Esophagus squamous epithelium (tissue), 5 donors: Measurements from ENCODE around the gene LCA5L. TPM values are rescaled to one million over a fixed set of nuclear protein-coding genes. Genes with fewer than 3 reads are reported as not detected.

ENCODE experiments used
- DNase-seq: peaks from one replicate; lab custom pipeline; 2025; lab: John Stamatoyannopoulos, UW
- H3K27ac ChIP-seq, 4 donors: fragments of 200-600 bp; sonication (generic); one replicate each; pipeline ENCODE4 v1.5.1; 2016 to 2019; ENCODE audit warnings: mild to moderate bottlenecking in 1 of 4
- H3K27me3 ChIP-seq, 4 donors: fragments of 200-600 bp; sonication (generic); 1 replicate in 3 of 4; 2 replicates in 1 of 4; pipeline versions ENCODE4 v1.5.1 to v1.6.0; 2017 to 2021; ENCODE audit warnings: antibody characterized with exemption in 1 of 4
- H3K36me3 ChIP-seq, 3 donors: fragments of 200-600 bp; sonication (generic); one replicate each; pipeline ENCODE4 v1.5.1; 2016 to 2019
- H3K4me1 ChIP-seq, 3 donors: fragments of 200-600 bp; sonication (generic); one replicate each; pipeline ENCODE4 v1.5.1; 2017 to 2019
- H3K4me3 ChIP-seq, 4 donors: fragments of 200-600 bp; sonication (generic); 1 replicate in 3 of 4; 2 replicates in 1 of 4; pipeline ENCODE4 v1.5.1; 2016 to 2019; ENCODE audit warnings: mild to moderate bottlenecking in 2 of 4, moderate library complexity in 1 of 4
- H3K9me3 ChIP-seq, 3 donors: fragments of 200-600 bp; sonication (generic); one replicate each; pipeline ENCODE4 v1.5.1; 2016 to 2019
- CTCF ChIP-seq, 6 experiments: fragments of 450-650 bp in 4 of 6; fragments of 200-600 bp in 2 of 6; sonication (generic) in 2 of 6; IDR thresholded peaks; one replicate each; pipeline ENCODE4 v1.5.1; 2016 to 2019; ENCODE audit warnings: antibody characterized with exemption in 6 of 6, mild to moderate bottlenecking in 4 of 6, moderate library complexity in 4 of 6
- POLR2A ChIP-seq, 4 donors: fragments of 450-650 bp; IDR thresholded peaks; one replicate each; pipeline ENCODE4 v1.6.1; 2017; ENCODE audit warnings: antibody characterized with exemption in 4 of 4, mild to moderate bottlenecking in 4 of 4, moderate library complexity in 3 of 4
- WGBS, 2 donors: methylation state at CpG; one replicate each; pipeline ENCODE4 v1.1.5; 2018; 5-methylcytosine and 5-hydroxymethylcytosine counted together
- intact Hi-C: fragments of 100-400 bp; cut with DNase I; formaldehyde crosslinking; loops from one replicate; pipeline ENCODE4 v1.15.0; 2022
- small RNA-seq, 4 donors: library from RNA; depleted of rRNA; stranded (forward); fragments of <200 nt; gene quantifications; one replicate each; pipeline ENCODE3, GENCODE V24; 2016
- total RNA-seq, 4 donors: library from RNA; depleted of rRNA; stranded (reverse); fragments of >200 nt; gene quantifications; one replicate each; pipeline ENCODE4 v1.1.0, GENCODE V29; 2016
- donor health status: DM: yes; HTN: yes; CAD: no.

Gene LCA5L
- total RNA-seq, 4 donors from 2014 or later: 0.44 to 1.7 (median 0.82) TPM; not detected in 1

- intact Hi-C loops: no loop called here
- no peaks in the 10 kb centered on the region for H3K27me3 ChIP-seq
- no peak overlapping the region for H3K27ac ChIP-seq
- no peaks in the 10 kb centered on the region for H3K9me3 ChIP-seq
- no peaks in the 10 kb centered on the region for H3K4me1 ChIP-seq
- no peak for TF ChIP-seq CTCF (IDR thresholded peaks at IDR 0.05)
- no peak for TF ChIP-seq POLR2A (IDR thresholded peaks at IDR 0.05)
- DNase-seq: no peak
- 59 to 90% methylated on average over 3 of the region's 3 CpGs for WGBS, 2 donors
- H3K4me3 ChIP-seq: no peak overlapping the region
- H3K36me3 ChIP-seq: no peaks in the 10 kb centered on the region
Measured at GRCh38 chr21:39362733-39363132, 82.8 kb downstream of the LCA5L start.

GRCh38 chr21:39359382-39359781, 86.2 kb downstream of the LCA5L start:
- Histone ChIP-seq H3K27ac (no peak overlapping the region), H3K4me3 (no peak overlapping the region), H3K4me1 (no peaks in the 10 kb centered on the region), H3K27me3 (no peaks in the 10 kb centered on the region), H3K36me3 (no peaks in the 10 kb centered on the region), H3K9me3 (no peaks in the 10 kb centered on the region)
- WGBS, 2 donors: 62 to 77% methylated on average over 3 to 4 of the region's 4 CpGs
- no peak for DNase-seq
- no peak for TF ChIP-seq POLR2A (IDR thresholded peaks at IDR 0.05)
- no peak for TF ChIP-seq CTCF (IDR thresholded peaks at IDR 0.05)
- intact Hi-C loops: no loop called here

Small RNA genes within 50 kb of the gene (small RNA-seq; reads per million reads assigned to genes)
- gene MIR6508: 0 to 0.14 (median 0) reads per million in 4 donors

Other genes with a start within 250 kb of the LCA5L start
- 10 to 100 TPM; 22.1 to 57.2 (median 26.0) TPM for gene BRWD1, start 132.1 kb downstream of the LCA5L start, total RNA-seq
- 100 to 1,000 TPM; 114 to 193 (median 144) TPM for gene HMGN1, start 96.7 kb downstream of the LCA5L start, total RNA-seq
- 100 to 1,000 TPM in 1 of 4 donors, 1 to 10 TPM in 2, under 1 TPM in 1; 0.75 to 116 (median 4.2) TPM for gene SH3BGR, start 6.2 kb upstream of the LCA5L start, total RNA-seq
- gene B3GALT5, start 167.2 kb upstream of the LCA5L start, total RNA-seq: 1 to 10 TPM in 1 of 4 donors, under 1 TPM in 3; 0.19 to 2.6 (median 0.64) TPM